Measurements from ENCODE around the gene SLC2A9. TPM values are rescaled to one million over a fixed set of nuclear protein-coding genes. Genes with fewer than 3 reads are reported as not detected.

The SLC2A9 gene
- total and polyA plus RNA-seq, 7 donors = 0.92 to 6.7 (median 5.2) TPM; not detected in 1

GRCh38 chr4:10063544-10064300 is 42.4 kb upstream of the SLC2A9 start:
- no peak overlapping the region for H3K4me3 ChIP-seq
- peaks cover 0 to 7% (median 2%) of the 10 kb centered on the region in 4 donors for H3K36me3 ChIP-seq
- WGBS, 2 donors = 72 to 79% methylated on average over 9 of the region's 9 CpGs
- TF ChIP-seq, protein P1, sequence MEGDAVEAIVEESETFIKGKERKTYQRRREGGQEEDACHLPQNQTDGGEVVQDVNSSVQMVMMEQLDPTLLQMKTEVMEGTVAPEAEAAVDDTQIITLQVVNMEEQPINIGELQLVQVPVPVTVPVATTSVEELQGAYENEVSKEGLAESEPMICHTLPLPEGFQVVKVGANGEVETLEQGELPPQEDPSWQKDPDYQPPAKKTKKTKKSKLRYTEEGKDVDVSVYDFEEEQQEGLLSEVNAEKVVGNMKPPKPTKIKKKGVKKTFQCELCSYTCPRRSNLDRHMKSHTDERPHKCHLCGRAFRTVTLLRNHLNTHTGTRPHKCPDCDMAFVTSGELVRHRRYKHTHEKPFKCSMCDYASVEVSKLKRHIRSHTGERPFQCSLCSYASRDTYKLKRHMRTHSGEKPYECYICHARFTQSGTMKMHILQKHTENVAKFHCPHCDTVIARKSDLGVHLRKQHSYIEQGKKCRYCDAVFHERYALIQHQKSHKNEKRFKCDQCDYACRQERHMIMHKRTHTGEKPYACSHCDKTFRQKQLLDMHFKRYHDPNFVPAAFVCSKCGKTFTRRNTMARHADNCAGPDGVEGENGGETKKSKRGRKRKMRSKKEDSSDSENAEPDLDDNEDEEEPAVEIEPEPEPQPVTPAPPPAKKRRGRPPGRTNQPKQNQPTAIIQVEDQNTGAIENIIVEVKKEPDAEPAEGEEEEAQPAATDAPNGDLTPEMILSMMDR (IDR thresholded peaks at IDR 0.05) = peak; percentile 29 to 62 (median 47)
- TF ChIP-seq EP300 (IDR thresholded peaks at IDR 0.05) = no peak
- TF ChIP-seq POLR2A (IDR thresholded peaks at IDR 0.05) = no peak
- TF ChIP-seq POLR2AphosphoS5 (IDR thresholded peaks at IDR 0.05) = peak in 3 of 4 donors; percentile 33 to 63 (median 54)
- intact Hi-C loops (cut with DNase I) = loop anchor here (1.0 to 5.0 kb wide), 3 partner anchors 45 to 371 kb away; no protein-coding TSS in a partner anchor
- no peaks in the 10 kb centered on the region for H3K27me3 ChIP-seq
- peak; percentile 89 for DNase-seq
- peak overlapping the region; percentile 16 to 62 (median 54) for H3K27ac ChIP-seq
- peaks cover 0 to 14% (median 12%) of the 10 kb centered on the region in 4 donors for H3K4me1 ChIP-seq
- no peaks in the 10 kb centered on the region for H3K9me3 ChIP-seq

- TF ChIP-seq, protein P1 (IDR thresholded peaks at IDR 0.05) = no peak
- no peak for TF ChIP-seq POLR2A (IDR thresholded peaks at IDR 0.05)
- TF ChIP-seq EP300 (IDR thresholded peaks at IDR 0.05) = no peak
- TF ChIP-seq POLR2AphosphoS5 (IDR thresholded peaks at IDR 0.05) = no peak
- no peak overlapping the region for H3K27ac ChIP-seq
- peaks cover 0 to 3% (median 0%) of the 10 kb centered on the region in 4 donors for H3K36me3 ChIP-seq
- H3K4me3 ChIP-seq = no peak overlapping the region
- WGBS, 2 donors = 84 to 89% methylated on average over 3 of the region's 3 CpGs
- intact Hi-C loops (cut with DNase I) = loop anchor here (2.0 to 5.0 kb wide), 2 partner anchors 299 to 370 kb away; no protein-coding TSS in a partner anchor
- no peaks in the 10 kb centered on the region for H3K27me3 ChIP-seq
- peaks cover 0 to 14% (median 12%) of the 10 kb centered on the region in 4 donors for H3K4me1 ChIP-seq
- no peaks in the 10 kb centered on the region for H3K9me3 ChIP-seq
- DNase-seq = no peak
Observed at GRCh38 chr4:10061650-10062415, 40.5 kb upstream of the SLC2A9 start.

DNA sequence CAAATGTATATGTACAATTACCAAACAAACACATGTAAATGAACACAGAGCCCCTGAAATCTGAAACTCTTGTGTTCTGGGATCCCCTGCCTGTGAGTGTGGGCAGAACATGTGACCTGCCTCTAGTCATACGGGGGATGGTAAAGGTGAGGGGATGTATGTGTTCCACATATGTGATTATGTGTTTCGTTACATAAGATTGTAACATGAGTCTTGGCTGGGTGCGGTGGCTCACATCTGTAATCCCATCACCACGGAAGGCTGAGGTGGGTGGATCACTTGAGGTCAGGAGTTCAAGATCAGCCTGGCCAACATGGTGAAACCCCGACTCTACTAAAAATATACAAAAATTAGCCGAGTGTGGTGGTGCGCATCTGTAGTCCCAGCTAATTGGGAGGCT is 37.1 kb upstream of the SLC2A9 start:
- no peak for TF ChIP-seq POLR2A (IDR thresholded peaks at IDR 0.05)
- Histone ChIP-seq H3K9me3 (no peaks in the 10 kb centered on the region), H3K4me3 (no peak overlapping the region), H3K27ac (no peak overlapping the region), H3K36me3 (no peaks in the 10 kb centered on the region), H3K4me1 (peaks cover 0 to 3% (median 2%) of the 10 kb centered on the region in 4 donors), H3K27me3 (no peaks in the 10 kb centered on the region)
- WGBS, 2 donors = 97 to 98% methylated on average over 7 of the region's 7 CpGs
- intact Hi-C loops (cut with DNase I) = no loop called here
- DNase-seq = no peak

DNA sequence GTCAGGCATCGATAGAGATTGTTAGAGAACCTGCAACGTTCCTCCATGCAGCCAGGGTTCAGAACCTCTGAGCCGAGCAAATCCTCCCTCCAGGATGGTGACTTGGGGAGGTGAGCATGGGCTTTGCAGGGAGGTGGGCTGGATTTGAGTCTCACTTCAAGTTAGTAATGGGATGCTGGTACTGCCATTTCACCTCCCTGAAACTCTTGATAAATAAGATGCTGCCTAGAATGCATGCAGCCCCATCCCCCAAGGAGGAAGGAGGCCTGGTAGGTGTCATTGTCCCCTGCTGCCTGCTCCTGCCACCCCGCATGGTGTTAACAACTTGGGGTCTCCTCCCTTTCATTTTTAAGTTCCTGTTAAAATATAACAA is 35.7 kb upstream of the SLC2A9 start:
- no peak for DNase-seq
- intact Hi-C loops (cut with DNase I) = no loop called here
- no peaks in the 10 kb centered on the region for H3K27me3 ChIP-seq
- no peaks in the 10 kb centered on the region for H3K9me3 ChIP-seq
- no peak overlapping the region for H3K4me3 ChIP-seq
- TF ChIP-seq POLR2AphosphoS5 (IDR thresholded peaks at IDR 0.05) (no peak), POLR2A (IDR thresholded peaks at IDR 0.05) (no peak), EP300 (IDR thresholded peaks at IDR 0.05) (no peak)
- TF ChIP-seq, protein P1 (IDR thresholded peaks at IDR 0.05) = no peak
- 86 to 88% methylated on average over 4 of the region's 4 CpGs for WGBS, 2 donors
- H3K36me3 ChIP-seq = no peaks in the 10 kb centered on the region
- no peak overlapping the region for H3K27ac ChIP-seq
- H3K4me1 ChIP-seq = no peaks in the 10 kb centered on the region
